Karpas-422 (cell line): Measurements from ENCODE around the gene HOXC12. TPM values are rescaled to one million over a fixed set of nuclear protein-coding genes. Genes with fewer than 3 reads are reported as not detected.

Experiments
- DNase-seq: peaks from one replicate; pipeline ENCODE4 v3.0.0-alpha.2; 2015
- H2AFZ ChIP-seq: fragments of 200-600 bp; sonication (generic); 2 replicates; pipeline ENCODE4 v1.6.1; 2014; ENCODE audit warnings: antibody characterized with exemption, low read length, mixed read lengths
- H3K27ac ChIP-seq: fragments of 200-600 bp; sonication (generic); 2 replicates; pipeline ENCODE4 v1.5.1; 2014; ENCODE audit warnings: mild to moderate bottlenecking, low read length, moderate library complexity
- H3K27me3 ChIP-seq: fragments of 200-600 bp; sonication (generic); 2 replicates; pipeline ENCODE4 v1.6.1; 2014; ENCODE audit warnings: low read length, mixed read lengths
- H3K36me3 ChIP-seq: fragments of 200-600 bp; sonication (generic); 2 replicates; pipeline ENCODE4 v1.6.1; 2014; ENCODE audit warnings: low read length, mixed read lengths; ENCODE audit not compliant: insufficient read depth
- H3K4me1 ChIP-seq: fragments of 200-600 bp; sonication (generic); 2 replicates; pipeline ENCODE4 v1.6.1; 2014; ENCODE audit warnings: mild to moderate bottlenecking, low read length, mixed read lengths
- H3K4me2 ChIP-seq: fragments of 200-600 bp; sonication (generic); 2 replicates; pipeline ENCODE4 v1.6.1; 2014; ENCODE audit warnings: low read length, low read depth, mild to moderate bottlenecking; ENCODE audit not compliant: poor library complexity, severe bottlenecking
- H3K4me3 ChIP-seq: fragments of 200-600 bp; sonication (generic); 2 replicates; pipeline ENCODE4 v1.5.1; 2014; ENCODE audit warnings: mild to moderate bottlenecking, antibody characterized with exemption, low read length, mixed read lengths
- H3K79me2 ChIP-seq: fragments of 200-600 bp; sonication (generic); 2 replicates; pipeline ENCODE4 v1.6.1; 2014; ENCODE audit warnings: mild to moderate bottlenecking, low read length, mixed read lengths
- H3K9ac ChIP-seq: fragments of 200-600 bp; sonication (generic); 2 replicates; pipeline ENCODE4 v1.6.0; 2014; ENCODE audit warnings: low read length
- H3K9me2 ChIP-seq: fragments of 200-600 bp; sonication (generic), shearing (Covaris generic); replicated peaks from 2 replicates; pipeline ENCODE4 v1.6.0; 2014; ENCODE audit warnings: mild to moderate bottlenecking, low read length, moderate library complexity; ENCODE audit not compliant: insufficient read depth
- H3K9me3 ChIP-seq: fragments of 300-700, 200-600 bp; sonication (generic); 2 replicates; pipeline ENCODE4 v1.6.1; 2014; ENCODE audit warnings: low read length, mixed read lengths
- H4K20me1 ChIP-seq: fragments of 200-600 bp; sonication (generic); 2 replicates; pipeline ENCODE4 v1.6.1; 2014; ENCODE audit warnings: mild to moderate bottlenecking, antibody characterized with exemption, low read length, low read depth; ENCODE audit not compliant: insufficient read depth
- total RNA-seq: library from RNA; depleted of rRNA; stranded (reverse); fragments of >200 nt; shearing (Covaris generic); gene quantifications from 2 replicates; pipeline ENCODE4 v1.2.3, GENCODE V29; 2014; ENCODE audit warnings: low replicate concordance

The HOXC12 gene
- total RNA-seq, 1 experiment from 2014 or later, result not detected

- no peaks in the 10 kb centered on the region for H4K20me1 ChIP-seq
- H3K9ac ChIP-seq, result no peak overlapping the region
- no peak overlapping the region for H3K4me3 ChIP-seq
- H3K4me1 ChIP-seq, result peaks cover 20% of the 10 kb centered on the region
- no peaks in the 10 kb centered on the region for H3K36me3 ChIP-seq
- H3K4me2 ChIP-seq, result no peak overlapping the region
- H3K27ac ChIP-seq, result no peak overlapping the region
- H2AFZ ChIP-seq, result no peak overlapping the region
- no peaks in the 10 kb centered on the region for H3K9me3 ChIP-seq
- H3K79me2 ChIP-seq, result no peaks in the 10 kb centered on the region
- H3K9me2 ChIP-seq, result no peaks in the 10 kb centered on the region
- no peaks in the 10 kb centered on the region for H3K27me3 ChIP-seq
- DNase-seq, result no peak
These were observed 17.5 kb downstream of the HOXC12 start for GRCh38 chr12:53972152-53972702.

GRCh38 chr12:53972722-53973235 is 18.1 kb downstream of the HOXC12 start, which contains the start of gene HOXC11:
Gene HOXC11, plus strand, starts transcription at chr12:53973126. Its CDS starts 116 bp downstream, at chr12:53973242.
- no peaks in the 10 kb centered on the region for H3K36me3 ChIP-seq
- no peaks in the 10 kb centered on the region for H3K27me3 ChIP-seq
- H4K20me1 ChIP-seq, result no peaks in the 10 kb centered on the region
- no peak within 1 kb of the TSS for H3K27ac ChIP-seq
- H2AFZ ChIP-seq, result no peak within 1 kb of the TSS
- H3K4me3 ChIP-seq, result peak within 1 kb of the TSS; percentile 69; the same call in 1 of the 2 replicates
- no peaks in the 10 kb centered on the region for H3K9me3 ChIP-seq
- peak within 1 kb of the TSS; percentile 76 for H3K4me2 ChIP-seq
- no peaks in the 10 kb centered on the region for H3K79me2 ChIP-seq
- peak within 1 kb of the TSS; percentile 77 for H3K9ac ChIP-seq
- peaks cover 26% of the 10 kb centered on the region for H3K4me1 ChIP-seq
- no peak for DNase-seq
- H3K9me2 ChIP-seq, result no peaks in the 10 kb centered on the region

- H3K9ac ChIP-seq, result peak overlapping the region; percentile 77
- H3K27ac ChIP-seq, result no peak overlapping the region
- peak overlapping the region; percentile 76 for H3K4me2 ChIP-seq
- H4K20me1 ChIP-seq, result no peaks in the 10 kb centered on the region
- H3K9me2 ChIP-seq, result no peaks in the 10 kb centered on the region
- no peaks in the 10 kb centered on the region for H3K79me2 ChIP-seq
- DNase-seq, result no peak
- no peaks in the 10 kb centered on the region for H3K36me3 ChIP-seq
- H3K4me1 ChIP-seq, result peaks cover 29% of the 10 kb centered on the region
- H3K4me3 ChIP-seq, result peak overlapping the region; percentile 69; the same call in 1 of the 2 replicates
- no peaks in the 10 kb centered on the region for H3K9me3 ChIP-seq
- no peaks in the 10 kb centered on the region for H3K27me3 ChIP-seq
- H2AFZ ChIP-seq, result no peak overlapping the region
These were observed 18.7 kb downstream of the HOXC12 start for GRCh38 chr12:53973236-53974042.

- no peaks in the 10 kb centered on the region for H3K9me3 ChIP-seq
- DNase-seq, result peak; percentile 80
These were observed 19.7 kb downstream of the HOXC12 start, which contains the start of gene HOTAIR for GRCh38 chr12:53974084-53975063. Gene HOTAIR, minus strand, starts transcription at chr12:53974954.

GRCh38 chr12:53975064-53975471 is 20.4 kb downstream of the HOXC12 start:
- H2AFZ ChIP-seq, result peak overlapping the region; percentile 81; the same call in 1 of the 2 replicates
- peak overlapping the region; percentile 69 for H3K4me3 ChIP-seq
- no peak overlapping the region for H3K27ac ChIP-seq
- no peaks in the 10 kb centered on the region for H3K36me3 ChIP-seq
- H3K4me2 ChIP-seq, result peak overlapping the region; percentile 76
- H3K27me3 ChIP-seq, result no peaks in the 10 kb centered on the region
- H3K9ac ChIP-seq, result peak overlapping the region; percentile 77
- no peaks in the 10 kb centered on the region for H3K9me2 ChIP-seq
- H4K20me1 ChIP-seq, result no peaks in the 10 kb centered on the region
- no peaks in the 10 kb centered on the region for H3K9me3 ChIP-seq
- no peak for DNase-seq
- H3K4me1 ChIP-seq, result peaks cover 29% of the 10 kb centered on the region
- no peaks in the 10 kb centered on the region for H3K79me2 ChIP-seq

More at GRCh38 chr12:53974084-53975063, 19.7 kb downstream of the HOXC12 start, which contains the start of gene HOTAIR:
- Histone ChIP-seq H3K4me1 (peaks cover 29% of the 10 kb centered on the region), H3K36me3 (no peaks in the 10 kb centered on the region), H3K4me2 (peak within 1 kb of the TSS; percentile 76), H4K20me1 (no peaks in the 10 kb centered on the region), H3K9ac (peak within 1 kb of the TSS; percentile 77), H3K9me2 (no peaks in the 10 kb centered on the region), H2AFZ (peak within 1 kb of the TSS; percentile 81), H3K27ac (no peak within 1 kb of the TSS), H3K79me2 (no peaks in the 10 kb centered on the region), H3K4me3 (peak within 1 kb of the TSS; percentile 69), H3K27me3 (no peaks in the 10 kb centered on the region)

GRCh38 chr12:53975479-53976152 is 20.9 kb downstream of the HOXC12 start:
- peak overlapping the region; percentile 76 for H3K4me2 ChIP-seq
- H3K4me3 ChIP-seq, result peak overlapping the region; percentile 69
- DNase-seq, result no peak
- no peaks in the 10 kb centered on the region for H3K27me3 ChIP-seq
- H2AFZ ChIP-seq, result no peak overlapping the region
- H3K79me2 ChIP-seq, result no peaks in the 10 kb centered on the region
- peaks cover 29% of the 10 kb centered on the region for H3K4me1 ChIP-seq
- H3K27ac ChIP-seq, result no peak overlapping the region
- H4K20me1 ChIP-seq, result no peaks in the 10 kb centered on the region
- H3K9ac ChIP-seq, result peak overlapping the region; percentile 77; the same call in 1 of the 2 replicates
- no peaks in the 10 kb centered on the region for H3K9me3 ChIP-seq
- no peaks in the 10 kb centered on the region for H3K9me2 ChIP-seq
- no peaks in the 10 kb centered on the region for H3K36me3 ChIP-seq

GRCh38 chr12:53976172-53976822 is 21.6 kb downstream of the HOXC12 start:
- H3K9me3 ChIP-seq, result no peaks in the 10 kb centered on the region
- H2AFZ ChIP-seq, result no peak overlapping the region
- no peak overlapping the region for H3K4me3 ChIP-seq
- no peaks in the 10 kb centered on the region for H3K27me3 ChIP-seq
- no peak overlapping the region for H3K4me2 ChIP-seq
- H3K27ac ChIP-seq, result no peak overlapping the region
- no peak overlapping the region for H3K9ac ChIP-seq
- no peaks in the 10 kb centered on the region for H3K36me3 ChIP-seq
- no peak for DNase-seq
- no peaks in the 10 kb centered on the region for H3K9me2 ChIP-seq
- H3K4me1 ChIP-seq, result peaks cover 29% of the 10 kb centered on the region
- no peaks in the 10 kb centered on the region for H3K79me2 ChIP-seq
- no peaks in the 10 kb centered on the region for H4K20me1 ChIP-seq
